ENCODE data around the gene GLI3. TPM values are rescaled to one million over a fixed set of nuclear protein-coding genes. Genes with fewer than 3 reads are reported as not detected.

The GLI3 gene
- total RNA-seq, 2 donors from 2014 or later, result 3.4 to 6.6 TPM

DNA sequence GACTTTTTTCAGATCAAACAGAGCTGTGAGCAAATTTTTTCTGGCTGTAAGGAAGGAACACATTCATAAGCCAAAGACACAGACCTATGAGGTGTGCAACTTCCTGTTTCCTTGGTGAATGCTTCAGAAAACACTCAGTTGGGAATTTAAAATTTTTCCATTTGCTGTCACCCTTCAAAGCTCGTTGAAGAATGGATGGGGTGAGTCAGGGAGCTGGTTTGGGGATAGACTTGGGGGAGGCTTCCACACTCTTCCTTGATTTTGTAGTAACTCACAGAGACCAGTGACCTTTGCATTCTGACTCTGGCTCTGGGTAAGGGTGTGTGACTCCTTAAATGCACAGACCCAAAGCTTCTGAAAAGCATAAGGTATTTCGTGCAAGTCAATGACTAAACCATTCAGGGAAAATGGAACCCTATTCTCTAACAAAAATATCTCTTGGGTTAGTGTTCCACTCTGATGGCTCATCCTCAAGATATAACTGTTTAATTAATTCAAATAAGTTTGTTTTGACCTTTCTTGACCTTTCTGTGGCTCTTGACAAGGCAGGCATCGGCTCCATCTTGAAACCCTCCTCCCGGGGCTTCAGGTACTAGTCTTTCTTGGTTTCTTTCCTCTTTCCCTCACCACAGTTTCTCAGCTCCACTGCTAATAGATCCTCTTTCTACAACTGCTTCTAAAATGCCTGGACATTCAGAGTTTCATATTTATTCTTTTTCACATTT, 306.3 kb downstream of the GLI3 start:
- H3K36me3 ChIP-seq, result no peaks in the 10 kb centered on the region
- H3K27ac ChIP-seq, result no peak overlapping the region
- DNase-seq (ENCODE audit: low spot score) (no peak), ATAC-seq (ENCODE audit: insufficient number of reproducible peaks, low FRiP score, low read depth) (no peak)
- H3K4me3 ChIP-seq, result no peak overlapping the region
- no peaks in the 10 kb centered on the region for H3K27me3 ChIP-seq (replicated peaks; ENCODE audit: insufficient read depth)
- no peaks in the 10 kb centered on the region for H3K9me3 ChIP-seq
- TF ChIP-seq CTCF (IDR thresholded peaks at IDR 0.05), result no peak
- H3K4me1 ChIP-seq (ENCODE audit: control insufficient read depth in 1 of 2, low read depth in 2 of 2), result no peaks in the 10 kb centered on the region

- TF ChIP-seq CTCF (IDR thresholded peaks at IDR 0.05), result no peak
- DNase-seq (ENCODE audit: low spot score) (no peak), ATAC-seq (ENCODE audit: insufficient number of reproducible peaks, low FRiP score, low read depth) (no peak)
Observed at GRCh38 chr7:41928781-41929180, 308.2 kb downstream of the GLI3 start.

GRCh38 chr7:41928166-41928565, 308.8 kb downstream of the GLI3 start:
- H3K4me1 ChIP-seq (ENCODE audit: control insufficient read depth in 1 of 2, low read depth in 2 of 2), result no peaks in the 10 kb centered on the region
- no peaks in the 10 kb centered on the region for H3K9me3 ChIP-seq
- H3K4me3 ChIP-seq, result no peak overlapping the region
- H3K27me3 ChIP-seq (replicated peaks; ENCODE audit: insufficient read depth), result no peaks in the 10 kb centered on the region
- no peak overlapping the region for H3K27ac ChIP-seq
- TF ChIP-seq CTCF (IDR thresholded peaks at IDR 0.05), result no peak
- ATAC-seq (ENCODE audit: insufficient number of reproducible peaks, low FRiP score, low read depth) (no peak), DNase-seq (ENCODE audit: low spot score) (no peak)
- no peaks in the 10 kb centered on the region for H3K36me3 ChIP-seq

More at GRCh38 chr7:41928781-41929180, 308.2 kb downstream of the GLI3 start:
- Histone ChIP-seq H3K9me3 (no peaks in the 10 kb centered on the region), H3K4me1 (ENCODE audit: control insufficient read depth in 1 of 2, low read depth in 2 of 2) (no peaks in the 10 kb centered on the region), H3K36me3 (no peaks in the 10 kb centered on the region), H3K27me3 (replicated peaks; ENCODE audit: insufficient read depth) (no peaks in the 10 kb centered on the region), H3K27ac (no peak overlapping the region), H3K4me3 (no peak overlapping the region)

DNA sequence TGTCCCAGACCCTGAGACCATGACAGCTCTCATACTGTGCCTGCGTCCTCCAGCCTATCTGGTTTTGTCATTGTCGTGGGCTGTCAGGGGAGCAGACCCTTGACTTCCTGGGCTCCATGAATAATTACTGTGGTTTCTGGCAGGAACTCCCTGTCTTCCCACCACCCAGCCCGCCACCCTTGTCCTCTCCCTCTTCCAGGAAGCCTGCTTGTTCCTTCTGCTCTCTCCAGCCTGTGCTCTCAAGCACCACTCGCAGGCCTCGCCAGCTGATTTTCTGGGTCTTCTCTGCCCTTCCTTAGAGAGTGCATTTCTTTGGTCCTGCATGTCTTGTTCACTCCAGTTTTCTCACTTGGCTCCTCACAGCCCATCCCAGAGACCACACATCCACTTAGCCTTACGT, 309.6 kb downstream of the GLI3 start:
- no peaks in the 10 kb centered on the region for H3K27me3 ChIP-seq (replicated peaks; ENCODE audit: insufficient read depth)
- no peaks in the 10 kb centered on the region for H3K36me3 ChIP-seq
- TF ChIP-seq CTCF (IDR thresholded peaks at IDR 0.05), result no peak
- H3K9me3 ChIP-seq, result no peaks in the 10 kb centered on the region
- no peak overlapping the region for H3K4me3 ChIP-seq
- ATAC-seq (ENCODE audit: insufficient number of reproducible peaks, low FRiP score, low read depth), result no peak
- no peaks in the 10 kb centered on the region for H3K4me1 ChIP-seq (ENCODE audit: control insufficient read depth in 1 of 2, low read depth in 2 of 2)
- no peak overlapping the region for H3K27ac ChIP-seq
- DNase-seq (ENCODE audit: low spot score), result no peak

- H3K27me3 ChIP-seq (replicated peaks; ENCODE audit: insufficient read depth), result no peaks in the 10 kb centered on the region
- no peak for TF ChIP-seq CTCF (IDR thresholded peaks at IDR 0.05)
- H3K36me3 ChIP-seq, result no peaks in the 10 kb centered on the region
- ATAC-seq (ENCODE audit: insufficient number of reproducible peaks, low FRiP score, low read depth) (no peak), DNase-seq (ENCODE audit: low spot score) (no peak)
- H3K9me3 ChIP-seq, result no peaks in the 10 kb centered on the region
- no peak overlapping the region for H3K27ac ChIP-seq
- H3K4me1 ChIP-seq (ENCODE audit: control insufficient read depth in 1 of 2, low read depth in 2 of 2), result peaks cover 0 to 5% of the 10 kb centered on the region in 2 donors
- H3K4me3 ChIP-seq, result no peak overlapping the region
Observed at GRCh38 chr7:41925946-41926345, 311.1 kb downstream of the GLI3 start.

Data from thoracic aorta (tissue), 2 donors.